Activated T-helper 17 cell treated with anti-CD3 and anti-CD28 coated beads, Interleukin-2, amount 50 U/mL, for 72 hours (primary cell): ENCODE measurements around the gene ERC2. TPM values are rescaled to one million over a fixed set of nuclear protein-coding genes. Genes with fewer than 3 reads are reported as not detected.

Experiments used
- ATAC-seq: fragments of 150-1000 bp; cut with Tn5 transposase; replicated peaks from 2 replicates; pipeline ENCODE4 v1.10.0; 2021; ENCODE audit warnings: mild to moderate bottlenecking, moderate library complexity
- H3K27ac Mint-ChIP-seq: one replicate; pipeline ENCODE4 v1.8.0; 2022; ENCODE audit warnings: mixed read lengths
- H3K27me3 Mint-ChIP-seq: one replicate; pipeline ENCODE4 v1.8.0; 2022; ENCODE audit warnings: mixed read lengths
- H3K36me3 Mint-ChIP-seq: one replicate; pipeline ENCODE4 v1.8.0; 2022; ENCODE audit warnings: low read depth, mild to moderate bottlenecking, mixed read lengths
- H3K4me1 Mint-ChIP-seq: one replicate; pipeline ENCODE4 v1.8.0; 2022; ENCODE audit warnings: mixed read lengths
- H3K4me3 Mint-ChIP-seq: one replicate; pipeline ENCODE4 v1.8.0; 2022; ENCODE audit warnings: mild to moderate bottlenecking, mixed read lengths
- H3K9me3 Mint-ChIP-seq: one replicate; pipeline ENCODE4 v1.8.0; 2022; ENCODE audit warnings: mixed read lengths
- total RNA-seq, 2 donors: library from RNA; stranded (reverse); gene quantifications; one replicate each; pipeline ENCODE4 v1.2.3, GENCODE V29; 2022

Gene ERC2
- total RNA-seq, 2 donors from 2014 or later: not detected

- Mint-ChIP-seq H3K36me3 (no peaks in the 10 kb centered on the region), H3K27ac (no peak overlapping the region), H3K4me3 (no peak overlapping the region), H3K4me1 (no peaks in the 10 kb centered on the region), H3K27me3 (peaks cover 4% of the 10 kb centered on the region), H3K9me3 (peaks cover 4% of the 10 kb centered on the region)
- no peak for ATAC-seq
Observed at GRCh38 chr3:55524565-55525244, 943.6 kb downstream of the ERC2 start.

GRCh38 chr3:55523471-55523870 lies 944.8 kb downstream of the ERC2 start:
- H3K4me1 Mint-ChIP-seq: no peaks in the 10 kb centered on the region
- peaks cover 4% of the 10 kb centered on the region for H3K9me3 Mint-ChIP-seq
- no peak overlapping the region for H3K4me3 Mint-ChIP-seq
- H3K36me3 Mint-ChIP-seq: no peaks in the 10 kb centered on the region
- no peak overlapping the region for H3K27ac Mint-ChIP-seq
- H3K27me3 Mint-ChIP-seq: peaks cover 4% of the 10 kb centered on the region
- no peak for ATAC-seq

GRCh38 chr3:55521738-55522421 lies 946.4 kb downstream of the ERC2 start:
- Mint-ChIP-seq H3K4me1 (no peaks in the 10 kb centered on the region), H3K27me3 (peaks cover 4% of the 10 kb centered on the region), H3K36me3 (no peaks in the 10 kb centered on the region), H3K9me3 (peaks cover 4% of the 10 kb centered on the region), H3K27ac (no peak overlapping the region), H3K4me3 (no peak overlapping the region)
- no peak for ATAC-seq

GRCh38 chr3:55521064-55521737 lies 947.1 kb downstream of the ERC2 start:
- Mint-ChIP-seq H3K9me3 (peaks cover 4% of the 10 kb centered on the region), H3K4me3 (no peak overlapping the region), H3K27me3 (peaks cover 4% of the 10 kb centered on the region), H3K27ac (no peak overlapping the region), H3K4me1 (no peaks in the 10 kb centered on the region), H3K36me3 (no peaks in the 10 kb centered on the region)
- ATAC-seq: no peak

GRCh38 chr3:55519019-55519418 lies 949.2 kb downstream of the ERC2 start:
- H3K27ac Mint-ChIP-seq: no peak overlapping the region
- H3K9me3 Mint-ChIP-seq: no peaks in the 10 kb centered on the region
- H3K4me1 Mint-ChIP-seq: no peaks in the 10 kb centered on the region

GRCh38 chr3:55518451-55518850 lies 949.8 kb downstream of the ERC2 start:
- H3K27ac Mint-ChIP-seq: no peak overlapping the region
- H3K36me3 Mint-ChIP-seq: no peaks in the 10 kb centered on the region
- H3K4me3 Mint-ChIP-seq: no peak overlapping the region
- no peaks in the 10 kb centered on the region for H3K9me3 Mint-ChIP-seq
- no peaks in the 10 kb centered on the region for H3K27me3 Mint-ChIP-seq
- H3K4me1 Mint-ChIP-seq: no peaks in the 10 kb centered on the region
- no peak for ATAC-seq

More at GRCh38 chr3:55519019-55519418, 949.2 kb downstream of the ERC2 start:
- Mint-ChIP-seq H3K36me3 (no peaks in the 10 kb centered on the region), H3K4me3 (no peak overlapping the region), H3K27me3 (no peaks in the 10 kb centered on the region)
- ATAC-seq: no peak

- Mint-ChIP-seq H3K9me3 (no peaks in the 10 kb centered on the region), H3K27me3 (no peaks in the 10 kb centered on the region), H3K36me3 (no peaks in the 10 kb centered on the region), H3K4me3 (no peak overlapping the region), H3K4me1 (no peaks in the 10 kb centered on the region), H3K27ac (no peak overlapping the region)
- no peak for ATAC-seq
Observed at GRCh38 chr3:55516392-55517030, 951.8 kb downstream of the ERC2 start.

GRCh38 chr3:55515550-55516246 lies 952.6 kb downstream of the ERC2 start:
- no peak overlapping the region for H3K4me3 Mint-ChIP-seq
- H3K27ac Mint-ChIP-seq: no peak overlapping the region
- H3K36me3 Mint-ChIP-seq: no peaks in the 10 kb centered on the region
- H3K9me3 Mint-ChIP-seq: no peaks in the 10 kb centered on the region
- ATAC-seq: no peak
- H3K27me3 Mint-ChIP-seq: no peaks in the 10 kb centered on the region
- H3K4me1 Mint-ChIP-seq: no peaks in the 10 kb centered on the region

GRCh38 chr3:55514962-55515361 lies 953.3 kb downstream of the ERC2 start:
- H3K4me3 Mint-ChIP-seq: no peak overlapping the region
- no peaks in the 10 kb centered on the region for H3K9me3 Mint-ChIP-seq
- no peak overlapping the region for H3K27ac Mint-ChIP-seq
- H3K36me3 Mint-ChIP-seq: no peaks in the 10 kb centered on the region
- H3K27me3 Mint-ChIP-seq: no peaks in the 10 kb centered on the region
- no peak for ATAC-seq
- no peaks in the 10 kb centered on the region for H3K4me1 Mint-ChIP-seq

- ATAC-seq: no peak
- no peaks in the 10 kb centered on the region for H3K36me3 Mint-ChIP-seq
- peaks cover under 1% of the 10 kb centered on the region for H3K9me3 Mint-ChIP-seq
- no peak overlapping the region for H3K27ac Mint-ChIP-seq
- no peaks in the 10 kb centered on the region for H3K4me1 Mint-ChIP-seq
- H3K4me3 Mint-ChIP-seq: no peak overlapping the region
- peaks cover 2% of the 10 kb centered on the region for H3K27me3 Mint-ChIP-seq
Observed at GRCh38 chr3:55512571-55513343, 955.5 kb downstream of the ERC2 start.

GRCh38 chr3:55511895-55512570 lies 956.2 kb downstream of the ERC2 start:
- Mint-ChIP-seq H3K27me3 (peaks cover 6% of the 10 kb centered on the region), H3K36me3 (no peaks in the 10 kb centered on the region), H3K27ac (no peak overlapping the region), H3K9me3 (peaks cover 4% of the 10 kb centered on the region), H3K4me3 (no peak overlapping the region), H3K4me1 (no peaks in the 10 kb centered on the region)
- ATAC-seq: no peak

- H3K27me3 Mint-ChIP-seq: peaks cover 6% of the 10 kb centered on the region
- H3K4me3 Mint-ChIP-seq: no peak overlapping the region
- no peaks in the 10 kb centered on the region for H3K4me1 Mint-ChIP-seq
- H3K27ac Mint-ChIP-seq: no peak overlapping the region
- H3K36me3 Mint-ChIP-seq: no peaks in the 10 kb centered on the region
- ATAC-seq: no peak
- peaks cover 4% of the 10 kb centered on the region for H3K9me3 Mint-ChIP-seq
Observed at GRCh38 chr3:55508335-55508734, 959.9 kb downstream of the ERC2 start.

GRCh38 chr3:55507808-55508207 lies 960.5 kb downstream of the ERC2 start:
- peaks cover 4% of the 10 kb centered on the region for H3K9me3 Mint-ChIP-seq
- no peaks in the 10 kb centered on the region for H3K36me3 Mint-ChIP-seq
- ATAC-seq: no peak
- no peak overlapping the region for H3K27ac Mint-ChIP-seq
- H3K4me1 Mint-ChIP-seq: no peaks in the 10 kb centered on the region
- no peak overlapping the region for H3K4me3 Mint-ChIP-seq
- peaks cover 6% of the 10 kb centered on the region for H3K27me3 Mint-ChIP-seq
